GM19455 (cell line): ENCODE results near the gene HOXA11.

Source experiments
- ATAC-seq: cut with Tn5 transposase; IDR thresholded peaks from one replicate; pipeline ENCODE4 v1.9.1; 2021; ENCODE audit not compliant: unreplicated experiment

Gene HOXA11

DNA sequence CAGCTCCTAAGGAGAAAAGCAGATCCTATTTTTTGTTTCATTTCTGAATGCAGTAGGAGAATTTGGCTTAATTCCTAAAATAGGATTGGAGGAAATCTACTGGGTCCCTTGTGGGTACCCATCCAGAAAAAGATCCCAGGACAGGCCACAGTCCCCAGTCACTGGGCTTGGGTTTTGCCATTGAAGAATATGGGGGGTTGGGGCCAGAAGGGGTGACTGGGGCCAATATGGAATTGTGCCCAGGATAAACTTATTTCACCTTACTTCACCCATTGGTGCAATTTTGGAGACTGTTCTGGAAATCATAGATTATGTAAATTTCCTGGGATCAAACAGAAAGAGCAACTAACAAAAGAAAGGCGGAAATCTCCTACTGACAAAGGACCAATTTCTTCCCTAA is 46.6 kb downstream of the HOXA11 start:
- no peak for ATAC-seq

DNA sequence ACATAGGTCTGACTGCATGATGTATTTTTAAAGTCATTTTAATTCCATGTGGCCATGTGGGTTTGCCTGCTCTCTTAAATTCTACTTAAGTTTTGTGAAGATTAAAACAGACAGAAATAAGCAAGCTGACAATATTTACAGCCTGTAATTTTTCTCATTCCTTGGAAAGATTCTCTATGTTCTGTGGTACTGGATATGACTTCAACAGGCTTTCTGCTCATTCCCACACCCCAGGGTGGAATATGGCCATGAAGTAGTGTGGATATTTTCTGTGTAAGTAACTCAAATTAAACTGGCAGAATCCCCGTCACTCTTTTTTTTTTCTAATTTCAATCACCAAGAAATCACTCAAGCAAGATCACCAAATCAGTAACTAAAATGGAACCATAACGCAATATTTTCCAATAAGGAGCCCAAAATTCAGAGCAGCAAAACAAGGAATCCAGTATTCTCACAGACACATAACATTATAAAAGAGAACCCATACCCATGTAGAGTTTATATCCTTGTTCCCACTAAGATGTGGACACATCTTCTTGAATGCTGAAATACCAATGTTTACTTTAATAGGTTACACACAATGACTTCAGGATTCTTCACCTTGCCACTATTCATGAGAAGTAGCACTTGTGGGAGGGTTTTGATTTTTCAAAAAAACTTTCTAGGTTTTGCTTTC is 47.3 kb downstream of the HOXA11 start:
- ATAC-seq: no peak

DNA sequence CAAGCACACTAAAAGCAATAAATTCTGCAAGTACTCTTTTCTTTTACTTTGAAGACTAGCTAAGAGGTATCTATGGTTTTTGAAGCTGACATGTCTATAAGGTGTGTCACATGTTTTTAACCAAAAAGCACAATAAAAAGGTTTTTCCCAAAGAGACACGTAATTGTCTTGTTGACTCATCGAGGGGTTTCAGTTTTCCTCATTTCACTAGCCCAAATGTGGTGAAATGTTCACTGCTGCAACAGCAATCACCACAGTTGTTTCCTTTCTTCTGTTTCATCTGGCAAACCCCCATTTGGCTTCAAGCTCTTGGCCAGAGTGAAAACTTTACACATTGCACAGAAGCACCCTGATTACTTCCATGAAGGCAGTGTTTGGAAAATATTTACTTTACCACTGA is 50.6 kb downstream of the HOXA11 start:
- no peak for ATAC-seq

DNA sequence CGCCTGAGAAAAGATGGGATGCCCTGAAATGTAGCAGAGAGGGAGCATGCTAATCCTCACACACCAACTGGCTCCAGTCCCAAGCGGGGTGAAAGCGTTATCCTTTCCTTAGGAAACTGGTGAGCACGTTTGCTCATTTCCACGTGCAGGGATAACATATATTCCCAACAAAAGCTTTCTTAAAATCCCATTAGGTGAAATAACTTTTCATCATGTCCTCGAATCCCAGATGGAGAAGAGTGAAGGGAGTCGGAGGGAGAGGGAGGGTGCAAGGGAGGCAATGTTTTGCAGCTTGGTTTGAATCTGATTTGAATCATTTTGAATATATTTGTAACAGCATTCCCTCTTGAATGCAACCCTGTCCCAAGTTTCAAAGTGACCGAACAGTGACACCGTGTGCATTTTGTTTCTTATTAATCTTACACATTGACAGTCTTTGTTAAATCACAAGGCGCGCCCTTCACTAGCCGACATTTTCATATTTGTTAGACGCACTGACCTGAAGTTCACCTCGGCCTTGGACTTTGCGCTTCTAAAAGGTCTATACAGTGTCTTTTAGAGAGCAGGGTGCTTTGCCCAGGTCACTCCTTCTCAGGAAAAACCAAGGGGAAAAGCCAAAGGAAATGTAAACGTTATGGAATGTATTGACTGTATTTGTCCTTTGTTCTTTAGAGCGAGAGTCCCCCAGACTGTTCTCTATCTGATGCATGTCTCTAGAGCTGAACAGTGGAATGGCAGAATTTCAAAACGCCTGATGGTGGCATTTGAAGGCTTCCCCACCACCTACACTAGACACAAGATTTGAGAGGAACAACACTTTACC is 51.4 kb downstream of the HOXA11 start:
- ATAC-seq: no peak

DNA sequence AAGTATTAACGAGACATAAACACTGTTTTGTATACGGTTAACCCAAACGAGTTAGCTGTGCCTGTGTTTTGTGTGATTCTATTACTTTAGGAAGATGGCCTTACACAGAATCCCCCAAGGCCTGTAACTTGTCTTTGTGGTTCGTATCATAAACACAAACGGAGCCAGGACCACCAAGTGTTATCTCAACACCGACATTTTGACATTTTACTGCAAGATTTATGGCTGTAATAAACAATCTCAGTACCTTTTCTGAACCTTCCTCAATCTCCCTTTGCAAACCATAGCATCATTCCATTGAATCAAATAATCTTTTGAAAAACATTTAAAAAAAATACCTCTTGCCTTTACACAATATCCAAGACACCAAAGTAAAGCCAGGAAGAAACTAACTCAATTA is 52.1 kb downstream of the HOXA11 start:
- no peak for ATAC-seq

DNA sequence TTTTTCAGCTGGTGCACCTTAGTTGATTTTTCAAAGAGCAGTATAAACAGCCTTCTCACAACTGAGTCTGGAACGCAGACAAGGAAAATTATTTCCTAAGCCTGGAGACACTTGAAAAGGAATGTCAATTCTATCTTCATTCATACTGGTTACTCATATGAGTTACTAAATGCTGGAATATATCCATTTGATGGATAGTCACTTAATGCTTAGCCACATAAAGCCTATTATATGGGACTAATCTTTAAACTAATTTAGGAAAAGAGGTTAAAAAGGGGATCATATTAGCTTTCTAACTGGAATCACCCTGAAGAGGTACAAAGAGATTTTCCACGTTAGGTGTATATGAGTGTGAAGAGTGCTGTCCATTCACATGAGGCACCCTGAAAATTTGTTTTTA is 52.8 kb downstream of the HOXA11 start:
- no peak for ATAC-seq

DNA sequence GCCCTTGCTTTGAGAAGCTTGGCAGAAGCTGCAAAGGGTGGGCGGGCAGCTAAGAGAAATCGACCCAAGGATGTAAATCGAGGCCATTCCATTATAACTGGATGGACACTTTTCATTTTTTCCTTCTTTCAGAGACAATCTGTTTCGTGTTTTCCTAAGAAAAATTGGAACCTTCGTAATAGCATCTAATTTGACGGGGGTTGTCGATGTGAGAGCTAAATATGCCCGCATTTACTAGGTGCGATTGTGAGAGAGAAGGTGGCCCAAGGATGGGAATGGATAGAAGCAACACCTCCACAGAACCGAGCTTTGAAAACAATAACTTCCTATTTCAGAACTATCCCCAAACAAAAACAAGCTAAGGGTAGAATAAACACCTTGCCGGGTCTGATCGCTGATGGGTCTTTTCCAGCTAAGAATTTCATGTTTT is 53.6 kb downstream of the HOXA11 start:
- ATAC-seq: no peak
